Activated CD8-positive, alpha-beta memory T cell treated with anti-CD3 and anti-CD28 coated beads for 48 hours (primary cell): Measurements from ENCODE around the gene LCE4A.

Source experiments
- DNase-seq, 3 experiments: peaks; one replicate each; pipeline ENCODE4 v3.0.0-alpha.2; 2020; ENCODE audit warnings: low read depth in 2 of 3, low spot score in 2 of 3

The LCE4A gene

DNA sequence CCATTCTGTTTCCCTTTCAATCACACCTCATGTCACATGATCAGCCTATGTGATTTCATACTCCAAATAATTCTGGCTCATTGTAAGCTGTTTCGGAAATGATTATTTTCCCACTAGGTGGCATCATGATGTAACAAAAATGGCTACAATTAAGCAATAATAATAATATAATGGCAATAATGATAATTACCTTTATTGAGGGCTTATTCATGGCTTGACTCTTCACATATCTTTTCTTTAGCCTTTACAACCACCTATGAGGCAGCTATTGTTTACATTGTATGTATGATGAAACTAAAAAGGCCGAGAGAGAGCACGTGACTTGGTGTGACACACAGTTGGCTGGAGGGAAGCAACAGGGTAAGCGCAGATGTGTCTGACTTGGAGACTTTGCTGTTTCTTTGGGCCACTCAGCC is 37.3 kb downstream of the LCE4A start:
- DNase-seq: no peak

DNA sequence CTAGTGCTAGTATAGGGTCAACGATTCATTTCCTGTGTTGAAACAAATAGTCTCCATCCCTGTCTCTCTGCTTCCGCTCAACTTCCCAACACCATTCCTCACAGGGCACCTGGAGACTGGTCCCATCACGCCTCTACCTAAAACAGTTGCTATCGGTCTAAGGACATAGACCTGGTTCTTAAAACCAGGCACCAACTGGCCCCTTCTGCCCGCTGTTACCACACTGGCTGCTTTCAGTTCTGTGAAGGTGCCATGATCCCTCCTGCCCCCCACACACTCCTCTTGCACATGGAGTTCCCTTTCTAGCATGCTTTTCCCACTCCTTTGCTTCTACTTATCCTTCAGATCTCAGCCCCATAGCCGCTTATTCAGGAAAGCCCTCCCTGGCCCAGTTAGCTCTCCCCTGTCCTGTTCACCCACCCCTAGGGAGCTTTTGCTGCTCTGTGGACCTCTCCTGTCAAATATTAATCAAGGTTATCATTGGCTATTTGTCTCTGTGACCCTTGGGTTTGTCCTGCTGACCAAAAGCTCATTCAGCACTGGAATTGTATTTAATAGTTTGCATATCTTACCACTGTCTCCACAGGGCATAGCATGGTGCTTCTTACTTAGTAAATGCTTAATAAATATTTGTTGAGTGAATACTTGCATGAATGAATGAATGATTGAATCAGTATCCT is 37.9 kb downstream of the LCE4A start:
- DNase-seq: no peak

DNA sequence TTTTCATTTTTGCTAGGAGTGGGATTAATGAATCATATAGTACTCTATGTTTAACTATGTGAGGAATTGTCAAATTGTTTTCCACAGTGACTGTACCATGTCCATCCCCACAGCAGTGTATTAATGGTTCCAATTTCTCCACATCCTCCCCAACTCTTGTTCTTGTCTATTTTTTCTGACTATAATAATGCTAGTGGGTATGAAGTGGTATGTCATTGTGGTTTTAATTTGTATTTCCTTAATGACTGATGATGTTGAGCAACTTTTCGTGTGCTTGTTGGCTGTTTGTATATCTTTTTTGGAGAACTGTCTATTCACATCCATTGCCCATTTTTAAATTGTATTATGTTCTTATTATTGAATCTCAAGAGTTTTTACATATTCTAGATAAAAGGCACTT is 39.9 kb downstream of the LCE4A start:
- DNase-seq: no peak

DNA sequence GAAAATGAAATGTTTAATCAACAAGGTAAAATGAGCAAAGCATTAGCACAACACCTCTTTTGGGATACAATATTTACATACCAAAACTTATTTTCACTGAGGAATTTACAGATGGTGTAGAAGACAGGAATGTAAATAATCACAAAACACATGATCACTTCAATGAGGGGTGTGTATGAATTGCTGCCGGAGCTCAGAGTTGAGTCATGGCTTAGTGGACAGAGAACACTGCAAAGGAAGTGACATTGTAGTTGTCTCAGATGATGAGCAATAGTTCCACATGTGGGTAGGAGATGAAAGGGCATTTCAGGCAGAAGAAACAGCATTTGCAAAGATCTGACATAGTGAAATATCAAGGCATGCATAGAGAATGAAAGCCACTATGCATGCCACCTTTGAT is 44.3 kb downstream of the LCE4A start:
- no peak for DNase-seq

DNA sequence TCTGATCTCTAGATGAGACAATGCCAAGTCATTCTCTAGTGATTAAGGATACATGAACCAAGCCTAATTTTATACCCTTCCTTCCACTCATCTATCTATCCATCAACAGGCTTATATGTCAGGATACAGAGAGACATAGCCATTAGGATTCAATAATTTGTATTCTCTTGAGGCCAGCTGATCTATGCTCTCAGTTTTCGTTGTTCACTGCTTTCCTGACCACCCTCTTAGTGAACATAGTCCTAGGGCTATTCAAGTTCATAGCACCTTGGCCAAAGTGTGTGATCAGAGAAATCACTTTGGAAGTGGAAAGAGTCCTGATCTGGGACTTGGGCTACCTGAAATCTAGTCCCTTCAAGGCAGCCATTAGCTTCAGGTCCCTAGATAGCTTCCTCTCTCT is 45.6 kb downstream of the LCE4A start:
- no peak for DNase-seq

DNA sequence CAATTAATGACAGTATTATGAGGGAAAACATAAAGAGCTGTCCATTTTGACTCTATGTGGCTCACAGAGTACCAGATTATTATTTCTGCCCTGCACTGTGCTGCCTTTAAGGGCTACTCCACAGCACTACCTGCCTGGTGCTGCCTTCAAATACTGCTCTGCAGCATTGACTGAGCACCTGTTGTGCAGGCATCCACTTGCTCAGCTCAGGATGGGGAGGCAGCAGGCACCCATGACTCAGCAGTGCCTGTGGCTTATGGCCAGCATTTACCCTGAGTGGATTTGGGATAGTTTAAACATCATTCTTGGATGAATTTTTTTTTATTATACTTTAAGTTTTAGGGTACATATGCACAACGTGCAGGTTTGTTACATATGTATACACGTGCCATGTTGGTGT is 48.9 kb downstream of the LCE4A start:
- DNase-seq: no peak

DNA sequence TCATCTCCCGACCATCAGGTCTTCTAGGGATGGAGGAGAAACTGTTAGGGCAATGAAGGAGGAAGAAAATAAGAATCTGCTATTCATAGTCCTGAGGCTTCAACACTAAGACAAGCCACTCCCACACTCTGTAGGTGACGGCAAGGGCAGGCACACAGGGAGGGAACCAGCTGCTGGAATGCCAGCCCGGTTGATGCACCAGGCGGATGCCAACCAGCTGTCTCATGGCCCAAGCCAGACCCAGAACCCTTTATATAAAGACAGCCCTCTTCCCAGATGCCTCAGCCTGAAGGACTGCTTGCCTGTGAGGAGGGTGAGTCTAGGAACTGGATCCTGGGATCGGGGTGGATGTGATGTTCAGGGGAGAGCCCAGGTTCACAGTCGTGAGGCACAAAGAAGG is 49.8 kb downstream of the LCE4A start, which contains the start of gene KPRP:
KPRP (plus strand) TSS at position 279 of the 400 bp plus-strand sequence. CDS start 1,564 bp downstream, outside the sequence.
- DNase-seq: no peak

DNA sequence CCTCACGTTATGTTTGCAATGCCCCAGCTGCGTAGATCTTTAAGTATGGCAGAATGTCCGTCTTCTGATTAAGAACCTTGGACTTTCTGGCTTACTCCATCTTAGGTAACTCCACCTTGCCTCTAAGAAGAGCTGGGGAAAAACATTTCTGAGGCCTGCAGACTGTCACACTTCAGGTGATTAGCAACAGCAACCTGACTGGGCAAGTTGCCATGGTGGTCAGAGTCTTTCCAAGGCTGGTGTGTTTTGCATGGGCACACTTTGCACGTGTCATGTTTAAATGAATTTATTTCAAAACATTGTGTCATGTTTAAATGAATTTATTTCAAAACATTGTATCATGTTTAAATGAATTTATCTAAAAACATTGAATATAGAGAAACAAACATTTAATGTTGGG is 50.7 kb downstream of the LCE4A start:
- DNase-seq: no peak
